ENCODE results near the gene CCDC102A. TPM values are rescaled to one million over a fixed set of nuclear protein-coding genes. Genes with fewer than 3 reads are reported as not detected.
A peak's percentile ranks its signal among the peaks of the same experiment; 100 is the strongest.

Gene CCDC102A
- total and polyA plus RNA-seq, 11 donors: 3.3 to 17.0 (median 6.8) TPM

- no peaks in the 10 kb centered on the region for H3K9me3 ChIP-seq
- peak overlapping the region; percentile 54 to 93 (median 86) for H3K27ac ChIP-seq
- peaks cover 0 to 32% (median 20%) of the 10 kb centered on the region in 12 donors for H3K4me1 ChIP-seq
- H3K36me3 ChIP-seq: peaks cover 0 to 82% (median 74%) of the 10 kb centered on the region in 9 donors
- 0 to 1% (median 1%) methylated on average over 16 of the region's 16 CpGs for WGBS, 4 donors
- ATAC-seq: peak in 3 of 4 donors; percentile 21 to 40 (median 40)
- H3K27me3 ChIP-seq: no peaks in the 10 kb centered on the region
- TF ChIP-seq CTCF (IDR thresholded peaks at IDR 0.05) (no peak), POLR2A (IDR thresholded peaks at IDR 0.05) (no peak)
- DNase-seq: no peak
- peak overlapping the region; percentile 67 to 99 (median 88) for H3K4me3 ChIP-seq
- intact Hi-C loops (cut with DNase I): loop anchor here in 3 of 10 donors (2.0 to 5.0 kb wide), 2 partner anchors 54 kb away; no protein-coding TSS in a partner anchor
Observed at GRCh38 chr16:57462978-57463362, 73.4 kb downstream of the CCDC102A start.

- TF ChIP-seq POLR2A (IDR thresholded peaks at IDR 0.05) (peak in 1 of 2 donors; percentile 83), CTCF (IDR thresholded peaks at IDR 0.05) (peak; percentile 90 to 99 (median 96))
- Histone ChIP-seq H3K4me3 (peak within 1 kb of the TSS; percentile 67 to 99 (median 88)), H3K27me3 (no peaks in the 10 kb centered on the region), H3K4me1 (peaks cover 0 to 32% (median 20%) of the 10 kb centered on the region in 12 donors), H3K36me3 (peaks cover 0 to 82% (median 74%) of the 10 kb centered on the region in 9 donors), H3K27ac (peak within 1 kb of the TSS; percentile 54 to 93 (median 86)), H3K9me3 (no peaks in the 10 kb centered on the region)
- ATAC-seq (peak; percentile 81 to 92 (median 89)), DNase-seq (peak; percentile 87 to 95 (median 90))
- WGBS, 4 donors: 1 to 2% (median 2%) methylated on average over 28 to 47 of the region's 47 CpGs
- intact Hi-C loops (cut with DNase I): loop anchor here in 3 of 10 donors (2.0 to 5.0 kb wide), 2 partner anchors 54 to 55 kb away; no protein-coding TSS in a partner anchor
Observed at GRCh38 chr16:57462209-57462977, 74.0 kb downstream of the CCDC102A start, which contains the start of gene POLR2C. Gene POLR2C (plus strand): TSS chr16:57462679. CDS start chr16:57462725, 46 bp downstream.

Other genes starting within 250 kb of the CCDC102A start
- under 1 TPM in 5 of 9 donors, not detected in 4; 0.10 to 0.24 (median 0.13) TPM for gene CCL22, start 177.8 kb downstream of the CCDC102A start, total RNA-seq
- gene CCL22, start 177.8 kb downstream of the CCDC102A start, polyA plus RNA-seq: under 1 TPM in 1 of 2 donors, not detected in 1; 0.06 TPM
- gene CX3CL1, start 164.1 kb downstream of the CCDC102A start, total RNA-seq: 10 to 100 TPM in 8 of 9 donors, 1 to 10 TPM in 1; 8.3 to 59.5 (median 15.4) TPM
- gene CX3CL1, start 164.1 kb downstream of the CCDC102A start, polyA plus RNA-seq: 10 to 100 TPM; 13.7 to 15.5 TPM
- 1 to 10 TPM in 2 of 9 donors, not detected in 7; 1.0 to 4.0 TPM for gene CCL17, start 131.8 kb downstream of the CCDC102A start, total RNA-seq
- gene CCL17, start 131.8 kb downstream of the CCDC102A start, polyA plus RNA-seq: under 1 TPM in 1 of 2 donors, not detected in 1; 0.26 TPM
- gene CIAPIN1, start 89.2 kb downstream of the CCDC102A start, total RNA-seq: 10 to 100 TPM; 41.0 to 73.2 (median 51.7) TPM
- gene CIAPIN1, start 89.2 kb downstream of the CCDC102A start, polyA plus RNA-seq: 10 to 100 TPM; 22.4 to 73.2 TPM
- gene COQ9, start 89.1 kb downstream of the CCDC102A start, total RNA-seq: 100 to 1,000 TPM; 126 to 331 (median 191) TPM
- gene COQ9, start 89.1 kb downstream of the CCDC102A start, polyA plus RNA-seq: 100 to 1,000 TPM; 156 to 436 TPM
- gene POLR2C, start 73.9 kb downstream of the CCDC102A start, total RNA-seq: 10 to 100 TPM; 37.4 to 99.8 (median 48.7) TPM
- gene POLR2C, start 73.9 kb downstream of the CCDC102A start, polyA plus RNA-seq: 10 to 100 TPM; 19.9 to 69.4 TPM
- gene DOK4, start 50.1 kb downstream of the CCDC102A start, total RNA-seq: 10 to 100 TPM in 3 of 9 donors, 1 to 10 TPM in 6; 6.4 to 14.8 (median 7.9) TPM
- 1 to 10 TPM; 5.9 to 6.7 TPM for gene DOK4, start 50.1 kb downstream of the CCDC102A start, polyA plus RNA-seq
- 1 to 10 TPM in 1 of 9 donors, under 1 TPM in 3, not detected in 5; 0.07 to 1.4 (median 0.11) TPM for gene ADGRG5, start 6.1 kb upstream of the CCDC102A start, total RNA-seq
- gene ADGRG5, start 6.1 kb upstream of the CCDC102A start, polyA plus RNA-seq: under 1 TPM in 1 of 2 donors, not detected in 1; 0.04 TPM
- 10 to 100 TPM; 15.2 to 65.2 (median 17.5) TPM for gene ADGRG1, start 92.1 kb upstream of the CCDC102A start, total RNA-seq
- 10 to 100 TPM; 14.1 to 23.3 TPM for gene ADGRG1, start 92.1 kb upstream of the CCDC102A start, polyA plus RNA-seq
- 1 to 10 TPM in 1 of 9 donors, under 1 TPM in 8; 0.12 to 1.4 (median 0.53) TPM for gene ADGRG3, start 131.7 kb upstream of the CCDC102A start, total RNA-seq
- gene ADGRG3, start 131.7 kb upstream of the CCDC102A start, polyA plus RNA-seq: under 1 TPM; 0.15 to 0.61 TPM
- gene DRC7, start 158.2 kb upstream of the CCDC102A start, total RNA-seq: under 1 TPM in 1 of 9 donors, not detected in 8; 0.29 TPM
- not detected for gene DRC7, start 158.2 kb upstream of the CCDC102A start, polyA plus RNA-seq
- gene KATNB1, start 199.2 kb upstream of the CCDC102A start, total RNA-seq: 10 to 100 TPM; 10.6 to 20.5 (median 15.3) TPM
- gene KATNB1, start 199.2 kb upstream of the CCDC102A start, polyA plus RNA-seq: 10 to 100 TPM in 1 of 2 donors, 1 to 10 TPM in 1; 8.0 to 19.1 TPM